HEK293T (cell line): ENCODE measurements around the gene GSTK1.

Source experiments
- CTCF ChIA-PET: fragments of 350-600 bp; formaldehyde crosslinking; extraction: SDS; loops from one replicate; lab custom pipeline; 2021; ENCODE audit warnings: antibody characterized with exemption, inconsistent platforms; lab: Yijun Ruan, JAX
- POLR2A ChIA-PET: fragments of 350-600 bp; formaldehyde crosslinking; extraction: SDS; loops from one replicate; lab custom pipeline; 2020; ENCODE audit warnings: antibody characterized with exemption, inconsistent platforms; lab: Yijun Ruan, JAX
- DNase-seq: peaks from one replicate; pipeline ENCODE4 v3.0.0; 2012; ENCODE audit warnings: mixed read lengths; ENCODE audit errors: extremely low spot score
- ARNT ChIP-seq: fragments of 450-650 bp; IDR thresholded peaks from 2 replicates; pipeline ENCODE4 v1.6.1; 2017; ENCODE audit warnings: mild to moderate bottlenecking
- BHLHE40 ChIP-seq: fragments of 450-650 bp; IDR thresholded peaks from 2 replicates; pipeline ENCODE4 v1.6.1; 2016; ENCODE audit warnings: mild to moderate bottlenecking, moderate library complexity, borderline replicate concordance
- CTBP1 ChIP-seq: fragments of 450-650 bp; IDR thresholded peaks from 2 replicates; pipeline ENCODE4 v1.6.1; 2016; ENCODE audit warnings: borderline replicate concordance
- ELF4 ChIP-seq: fragments of 450-650 bp; IDR thresholded peaks from 2 replicates; pipeline ENCODE4 v1.6.1; 2017; ENCODE audit warnings: antibody characterized with exemption
- FOXA1 ChIP-seq: fragments of 450-650 bp; IDR thresholded peaks from 2 replicates; pipeline ENCODE4 v1.6.1; 2016; ENCODE audit warnings: mild to moderate bottlenecking
- FOXK2 ChIP-seq: fragments of 450-650 bp; IDR thresholded peaks from 2 replicates; pipeline ENCODE4 v1.6.1; 2016; ENCODE audit warnings: mild to moderate bottlenecking
- FOXM1 ChIP-seq: fragments of 450-650 bp; IDR thresholded peaks from 2 replicates; pipeline ENCODE4 v1.6.1; 2017; ENCODE audit warnings: mild to moderate bottlenecking, borderline replicate concordance
- HDGF ChIP-seq: fragments of 450-650 bp; IDR thresholded peaks from 2 replicates; pipeline ENCODE4 v1.6.1; 2017; ENCODE audit warnings: antibody characterized with exemption, borderline replicate concordance
- L3MBTL2 ChIP-seq: fragments of 450-650 bp; conservative IDR thresholded peaks from 2 replicates; pipeline ENCODE4 v1.6.1; 2016; ENCODE audit warnings: mild to moderate bottlenecking
- LEF1 ChIP-seq: fragments of 450-650 bp; IDR thresholded peaks from 2 replicates; pipeline ENCODE4 v1.6.1; 2017; ENCODE audit warnings: mild to moderate bottlenecking, borderline replicate concordance
- NFRKB ChIP-seq: fragments of 450-650 bp; IDR thresholded peaks from 2 replicates; pipeline ENCODE4 v1.6.1; 2016; ENCODE audit warnings: mild to moderate bottlenecking, moderate library complexity
- PKNOX1 ChIP-seq: fragments of 450-650 bp; IDR thresholded peaks from 2 replicates; pipeline ENCODE4 v1.6.1; 2016
- SP1 ChIP-seq: fragments of 450-650 bp; IDR thresholded peaks from 2 replicates; pipeline ENCODE4 v1.6.1; 2017
- SUZ12 ChIP-seq: fragments of 450-650 bp; IDR thresholded peaks from 2 replicates; pipeline ENCODE4 v1.6.1; 2016; ENCODE audit warnings: mild to moderate bottlenecking
- TARDBP ChIP-seq: fragments of 450-650 bp; IDR thresholded peaks from 2 replicates; pipeline ENCODE4 v1.6.1; 2016
- ZNF384 ChIP-seq: fragments of 450-650 bp; IDR thresholded peaks from 2 replicates; pipeline ENCODE4 v1.6.1; 2016

Gene GSTK1

GRCh38 chr7:143300959-143301935 lies 38.0 kb downstream of the GSTK1 start:
- TF ChIP-seq SUZ12 (no peak), ARNT (no peak), PKNOX1 (no peak)
- CTCF ChIA-PET = interaction anchor here (0.7 to 1.2 kb wide), 4 partner anchors 9 to 79 kb away, joined by 3 to 4 read pairs (median 3); partner anchors contain the start of genes CLCN1 and GSTK1
- DNase-seq = no peak
- POLR2A ChIA-PET = interaction anchor here (1.8 kb wide), 1 partner anchor 38 kb away, joined by 5 read pairs; the partner anchor contains the start of gene GSTK1

GRCh38 chr7:143303733-143304132 lies 40.5 kb downstream of the GSTK1 start:
- ChIA-PET POLR2A (no interaction called here), CTCF (no interaction called here)
- no peak for TF ChIP-seq BHLHE40
- DNase-seq = no peak

GRCh38 chr7:143304938-143305337 lies 41.7 kb downstream of the GSTK1 start:
- ChIA-PET POLR2A (no interaction called here), CTCF (interaction anchor here (0.9 to 2.7 kb wide), 4 partner anchors 9 to 432 kb away, joined by 3 to 16 read pairs (median 5); no protein-coding TSS in a partner anchor)
- TF ChIP-seq ARNT (no peak), L3MBTL2 (no peak), SP1 (no peak), HDGF (no peak), PKNOX1 (no peak), NFRKB (no peak), LEF1 (no peak), FOXK2 (no peak), CTBP1 (no peak), SUZ12 (no peak), FOXM1 (no peak), ELF4 (no peak), FOXA1 (no peak), TARDBP (no peak), BHLHE40 (no peak)
- DNase-seq = no peak

GRCh38 chr7:143305423-143306070 lies 42.3 kb downstream of the GSTK1 start:
- CTCF ChIA-PET = interaction anchor here (0.9 to 2.7 kb wide), 4 partner anchors 9 to 433 kb away, joined by 3 to 16 read pairs (median 5); no protein-coding TSS in a partner anchor
- POLR2A ChIA-PET = no interaction called here
- TF ChIP-seq LEF1 (no peak), SP1 (no peak), PKNOX1 (no peak), FOXM1 (no peak), ZNF384 (no peak), ARNT (no peak), FOXA1 (no peak)
- DNase-seq = peak; percentile 85

- POLR2A ChIA-PET = interaction anchor here (0.8 to 1.6 kb wide), 2 partner anchors 21 to 72 kb away, joined by 3 to 6 read pairs; partner anchors contain the start of gene CASP2
- DNase-seq = no peak
- CTCF ChIA-PET = interaction anchor here (1.5 to 2.5 kb wide), 2 partner anchors 9 to 68 kb away, joined by 5 to 12 read pairs; no protein-coding TSS in a partner anchor
- TF ChIP-seq ELF4 (no peak), NFRKB (no peak), ARNT (no peak), TARDBP (no peak), HDGF (no peak), PKNOX1 (no peak), FOXM1 (no peak), LEF1 (no peak), CTBP1 (no peak), BHLHE40 (no peak), SUZ12 (no peak), L3MBTL2 (no peak)
These were observed 45.4 kb downstream of the GSTK1 start for GRCh38 chr7:143308632-143309031.

GRCh38 chr7:143314127-143314526 lies 50.9 kb downstream of the GSTK1 start:
- ChIA-PET POLR2A (no interaction called here), CTCF (no interaction called here)
- TF ChIP-seq ARNT (no peak), L3MBTL2 (no peak)
- no peak for DNase-seq
